Left forelimb (tissue), 1 donor: ENCODE results near the gene TSPAN4.

Source experiments
- DNase-seq: peaks from one replicate; pipeline ENCODE4 v3.0.0-alpha.2; 2018; ENCODE audit warnings: low spot score

Gene TSPAN4

GRCh38 chr11:889257-889656 is 46.6 kb downstream of the TSPAN4 start:
- DNase-seq, result no peak

DNA sequence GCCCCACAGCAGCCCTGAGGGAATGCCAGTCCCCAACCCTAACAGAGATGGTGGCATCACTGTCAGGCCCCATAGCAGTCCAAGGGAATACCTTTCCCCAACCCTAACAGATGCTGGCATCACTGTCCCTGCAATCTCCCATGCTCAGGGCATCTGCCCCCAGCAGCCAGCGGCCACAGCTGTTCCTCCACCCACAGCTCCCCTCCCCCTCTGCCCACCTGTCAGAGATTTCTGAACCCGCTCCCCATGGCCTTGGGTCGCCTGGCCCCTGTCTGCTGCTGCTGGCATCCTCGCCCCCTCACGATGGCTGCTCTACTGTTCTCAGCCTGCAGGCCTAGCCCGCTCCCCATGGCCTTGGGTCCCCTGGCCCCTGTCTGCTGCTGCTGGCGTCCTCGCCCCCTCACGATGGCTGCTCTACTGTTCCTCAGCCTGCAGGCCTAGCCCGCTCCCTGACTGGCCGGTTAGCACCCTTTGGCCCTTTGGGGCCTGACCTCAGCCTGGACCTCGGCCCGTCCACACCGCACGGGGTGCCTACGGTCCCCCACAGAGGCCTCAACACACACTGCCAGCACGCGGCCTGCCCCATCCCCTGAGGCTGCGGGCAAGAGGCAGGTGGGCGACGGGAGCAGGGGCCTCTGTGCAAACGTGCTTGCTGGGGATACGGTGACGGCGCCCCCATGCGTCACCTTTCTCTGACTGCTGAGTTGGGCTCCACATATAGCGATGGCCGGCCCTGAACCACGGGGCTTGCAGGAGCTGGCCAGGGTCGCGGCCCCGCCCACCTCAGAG is 47.2 kb downstream of the TSPAN4 start:
- no peak for DNase-seq

DNA sequence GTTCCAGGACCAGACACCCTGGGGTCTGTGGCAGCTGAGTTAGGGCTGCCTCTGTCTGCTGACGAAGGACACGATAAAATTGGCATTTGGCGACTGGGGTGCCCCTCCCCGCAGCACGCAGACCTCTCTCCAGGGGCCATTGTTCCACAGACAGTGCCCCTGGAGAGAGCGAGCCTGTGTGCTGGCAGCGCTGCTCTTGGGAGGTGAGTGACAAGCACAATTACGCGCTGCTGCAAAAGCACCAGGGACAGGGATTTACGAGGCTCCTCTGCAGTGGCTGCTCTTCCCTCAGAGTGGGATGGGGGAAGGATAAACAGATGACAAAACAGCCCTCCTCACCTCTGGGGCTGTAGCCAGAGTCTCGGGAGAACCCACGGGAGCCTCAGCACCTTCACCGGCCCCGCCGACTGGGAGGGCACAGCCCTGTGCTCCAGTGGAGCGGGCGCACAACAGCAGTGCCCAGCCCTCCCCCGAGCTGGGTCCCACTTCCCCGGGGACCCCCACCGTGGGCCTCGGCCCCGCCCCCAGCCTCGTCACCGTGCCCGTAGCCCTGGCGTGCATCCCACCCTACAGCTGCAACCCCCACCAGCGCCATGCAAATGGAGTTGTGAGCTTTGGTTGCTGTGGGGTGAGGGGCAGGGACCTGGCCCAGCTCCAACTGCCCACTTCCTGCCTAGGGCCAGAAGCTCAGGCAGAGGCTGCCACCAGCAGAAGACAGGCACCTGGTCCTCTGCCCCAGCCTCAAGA is 48.3 kb downstream of the TSPAN4 start:
- DNase-seq, result no peak

DNA sequence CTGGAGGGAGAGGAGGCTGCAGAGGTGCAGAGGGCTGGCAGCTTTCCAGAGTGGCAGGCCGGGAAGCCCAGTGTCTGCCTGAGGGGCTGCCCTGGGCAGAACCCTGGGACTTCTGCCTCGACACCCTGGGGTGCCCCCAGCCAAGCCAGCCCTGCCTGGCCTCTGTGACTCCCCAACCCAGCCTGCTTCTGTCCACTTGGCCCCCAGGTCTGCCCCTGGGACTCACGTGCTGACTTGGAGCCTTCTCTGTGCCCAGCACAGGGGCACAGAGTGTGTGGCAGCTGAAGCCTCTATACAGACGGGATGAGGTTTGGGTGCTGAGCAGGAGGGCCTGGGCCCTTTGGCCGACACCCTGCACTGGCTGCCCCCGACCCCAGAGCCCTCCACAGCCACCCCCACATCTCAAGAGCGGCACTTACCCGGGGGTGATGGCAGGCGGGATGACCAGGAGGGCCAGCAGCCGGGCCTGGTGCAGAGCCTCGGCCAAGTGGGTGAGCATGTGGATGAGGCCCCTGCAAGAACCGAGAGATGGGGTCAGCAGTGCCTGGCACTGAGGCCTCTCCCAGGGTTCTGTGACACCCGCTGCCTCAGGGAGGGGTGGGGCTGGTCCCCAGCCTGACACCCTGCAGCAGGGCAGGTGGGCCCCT is 50.5 kb downstream of the TSPAN4 start:
- no peak for DNase-seq

DNA sequence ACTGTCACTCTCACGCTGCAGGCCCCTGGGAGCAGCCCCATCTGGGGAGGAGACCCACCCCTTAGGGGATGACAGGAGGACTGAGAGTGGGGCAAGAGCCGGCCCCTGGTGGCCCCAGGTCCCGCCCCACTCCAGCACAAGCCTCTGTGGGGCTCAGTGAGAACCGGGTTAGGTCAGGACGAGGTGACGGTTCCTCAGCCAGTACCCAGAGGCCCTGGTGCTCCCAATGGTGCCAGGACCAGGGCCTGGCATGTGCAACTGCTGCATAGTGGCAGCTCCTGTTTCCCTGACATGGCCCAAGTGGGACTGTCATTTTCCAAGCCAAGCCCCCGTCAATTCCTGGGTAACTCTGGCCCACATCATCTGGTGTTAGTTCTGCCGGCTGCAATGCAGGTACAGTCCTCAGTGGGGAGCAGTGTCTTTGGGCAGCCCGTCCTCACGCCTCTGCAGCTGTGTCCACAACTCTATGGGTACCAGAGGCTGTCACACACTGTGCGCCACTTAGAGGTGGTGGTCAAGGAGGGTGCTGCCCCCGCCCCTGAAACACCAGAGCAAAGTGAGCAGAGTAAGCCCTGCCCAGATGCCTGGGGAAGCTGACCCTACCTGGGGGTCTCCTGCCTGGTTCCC is 52.0 kb downstream of the TSPAN4 start:
- DNase-seq, result no peak

GRCh38 chr11:895331-896110 is 52.9 kb downstream of the TSPAN4 start:
- DNase-seq, result no peak

DNA sequence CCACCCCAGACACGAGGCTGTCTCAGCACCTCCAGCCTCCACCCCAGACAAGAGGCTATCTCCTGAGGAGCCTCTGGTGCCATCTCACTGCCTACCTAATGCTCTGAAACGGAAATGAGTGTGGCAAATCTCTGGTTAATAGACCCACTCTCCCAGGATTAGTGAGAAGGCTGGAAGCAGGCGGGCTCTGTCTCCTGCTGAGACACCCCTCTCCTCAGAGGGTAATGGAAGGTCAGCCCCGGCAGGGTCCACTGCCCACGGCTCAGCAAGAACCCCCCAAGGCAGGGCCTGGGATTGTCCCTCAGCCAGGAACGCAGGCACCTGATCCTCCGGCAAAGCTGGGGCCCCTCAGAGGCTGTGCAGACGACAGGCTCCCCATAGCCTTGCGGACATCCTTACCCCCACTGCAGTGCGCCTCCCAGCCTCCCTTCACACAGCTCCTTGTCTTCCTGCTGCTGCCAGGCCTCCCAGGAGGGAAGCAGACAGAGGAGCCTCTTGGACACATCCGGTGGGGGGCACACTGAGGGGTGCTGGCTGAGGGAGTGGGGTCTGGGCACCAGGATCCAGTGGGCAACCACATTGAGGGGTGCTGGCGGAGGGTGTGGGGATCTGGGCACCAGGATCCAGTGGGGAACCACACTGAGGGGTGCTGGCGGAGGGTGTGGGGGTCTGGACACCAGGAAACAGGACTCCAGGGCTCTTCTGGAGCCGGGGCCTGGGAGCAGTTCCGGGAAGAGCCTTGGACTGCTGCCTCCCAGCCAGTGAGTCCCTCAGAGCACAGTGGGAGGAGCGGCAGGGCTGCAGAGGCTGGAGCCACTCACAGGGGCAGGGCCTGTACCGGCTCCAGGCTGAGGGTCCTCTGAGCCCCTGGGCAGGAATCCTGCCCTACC is 54.8 kb downstream of the TSPAN4 start:
- no peak for DNase-seq

DNA sequence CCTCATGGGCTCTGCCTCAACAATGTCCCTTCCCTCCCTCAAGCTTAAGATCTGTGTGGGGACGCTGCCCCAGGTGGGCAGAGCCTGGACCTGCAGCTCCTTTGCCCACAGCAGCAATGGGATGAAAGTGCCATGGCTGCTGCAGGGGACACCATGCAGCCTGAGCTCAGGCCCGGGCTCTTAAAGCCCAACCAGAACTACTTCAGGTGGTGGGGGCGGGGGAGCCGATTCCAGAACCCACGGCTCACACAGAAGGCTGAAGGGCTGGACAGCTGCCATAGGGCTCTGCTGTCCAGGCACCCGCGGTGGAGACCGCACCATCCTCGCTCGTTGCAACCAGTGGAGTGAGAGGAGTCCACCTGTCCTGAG is 55.5 kb downstream of the TSPAN4 start:
- no peak for DNase-seq

DNA sequence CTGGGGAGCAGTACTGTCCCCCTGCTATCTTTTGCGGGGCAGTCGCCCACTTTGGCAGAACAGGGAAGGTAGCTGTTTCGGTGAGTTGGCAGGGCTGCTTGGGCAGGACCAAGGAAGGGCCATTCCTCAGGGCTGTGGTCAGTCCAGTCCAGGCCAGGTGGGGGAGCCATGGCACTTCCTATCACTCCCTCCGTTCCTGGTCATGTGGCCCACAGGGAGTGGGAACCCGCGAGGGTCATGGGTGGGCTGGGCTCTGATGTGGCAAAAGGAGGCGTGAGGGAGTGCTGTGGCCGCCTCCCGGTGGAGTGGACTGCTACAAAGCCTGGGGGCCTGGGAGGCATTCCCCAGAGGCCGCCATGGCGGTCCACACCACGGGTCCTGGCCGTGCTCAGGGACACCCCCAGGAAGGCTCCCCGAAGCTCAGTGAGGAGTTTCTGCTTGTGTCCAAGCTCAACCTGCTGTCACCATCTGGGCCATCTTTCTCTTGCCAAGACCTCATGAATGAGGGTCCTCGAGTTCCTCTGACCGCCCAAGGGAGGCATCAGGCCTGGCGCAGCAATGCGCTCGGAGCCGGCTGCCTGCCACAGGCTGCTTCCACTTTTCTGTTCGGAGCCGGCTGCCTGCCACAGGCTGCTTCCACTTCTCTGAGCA is 56.0 kb downstream of the TSPAN4 start:
- DNase-seq, result no peak

- no peak for DNase-seq
These were observed 57.1 kb downstream of the TSPAN4 start for GRCh38 chr11:899724-900123.

DNA sequence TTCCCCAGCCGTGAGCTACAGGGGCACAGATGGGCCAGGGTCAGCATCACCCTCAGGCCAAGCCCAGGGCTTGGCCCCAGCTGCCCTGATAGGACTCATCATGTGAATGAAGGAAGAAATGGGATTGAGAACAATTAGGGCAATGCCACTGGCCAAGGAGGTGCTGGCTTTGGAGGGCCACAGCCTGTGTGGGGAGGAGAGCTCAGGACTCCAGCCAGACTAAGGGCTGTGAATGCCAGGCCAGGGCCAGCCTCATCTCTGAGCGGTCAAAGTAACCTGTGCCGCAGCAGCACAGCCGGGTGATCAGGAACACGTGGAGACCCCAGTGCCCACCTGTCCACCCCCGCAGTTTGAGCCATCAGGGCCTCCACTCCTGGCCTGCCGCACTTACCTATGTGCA is 57.9 kb downstream of the TSPAN4 start:
- DNase-seq, result no peak

- no peak for DNase-seq
These were observed 58.9 kb downstream of the TSPAN4 start for GRCh38 chr11:901452-902061.

DNA sequence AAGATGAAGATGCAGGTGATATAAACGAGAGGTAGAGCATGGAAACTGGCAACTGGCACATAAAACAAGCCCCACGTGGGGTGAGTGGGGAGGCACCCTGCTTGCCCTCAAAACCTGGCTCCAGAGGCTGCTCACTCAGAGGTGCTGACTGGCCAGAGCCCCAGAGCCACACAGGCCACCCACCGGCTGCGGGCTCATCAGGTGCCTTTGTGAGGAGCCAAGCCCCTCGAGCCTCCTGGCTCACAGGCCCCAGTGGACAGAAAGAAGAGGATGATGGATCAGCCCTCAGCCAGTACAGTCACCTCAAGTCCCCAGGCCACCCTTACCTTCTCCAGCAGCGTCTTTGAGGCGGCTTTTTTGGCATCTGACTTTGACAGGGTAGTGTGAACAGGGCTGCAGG is 61.7 kb downstream of the TSPAN4 start:
- no peak for DNase-seq

DNA sequence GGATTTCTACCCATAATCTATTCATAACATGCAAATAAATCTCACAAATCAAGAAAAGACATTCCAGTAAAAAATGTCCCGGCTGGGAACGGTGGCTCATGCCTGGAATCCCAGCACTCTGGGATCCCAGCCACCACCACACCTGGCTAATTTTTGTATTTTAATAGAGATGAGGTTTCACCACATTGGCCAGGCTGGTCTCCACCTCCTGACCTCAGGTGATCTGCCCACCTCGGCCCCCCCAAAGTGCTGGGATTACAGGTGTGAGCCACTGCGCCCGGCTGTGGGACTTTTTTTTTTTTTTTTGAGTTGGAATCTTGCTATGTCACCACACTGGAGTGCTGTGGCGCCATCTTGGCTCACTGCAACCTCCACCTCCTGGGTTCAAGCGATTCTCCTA is 63.3 kb downstream of the TSPAN4 start:
- no peak for DNase-seq

GRCh38 chr11:907668-908067 is 65.0 kb downstream of the TSPAN4 start:
- DNase-seq, result no peak

- DNase-seq, result no peak
These were observed 65.6 kb downstream of the TSPAN4 start for GRCh38 chr11:908273-908672.

DNA sequence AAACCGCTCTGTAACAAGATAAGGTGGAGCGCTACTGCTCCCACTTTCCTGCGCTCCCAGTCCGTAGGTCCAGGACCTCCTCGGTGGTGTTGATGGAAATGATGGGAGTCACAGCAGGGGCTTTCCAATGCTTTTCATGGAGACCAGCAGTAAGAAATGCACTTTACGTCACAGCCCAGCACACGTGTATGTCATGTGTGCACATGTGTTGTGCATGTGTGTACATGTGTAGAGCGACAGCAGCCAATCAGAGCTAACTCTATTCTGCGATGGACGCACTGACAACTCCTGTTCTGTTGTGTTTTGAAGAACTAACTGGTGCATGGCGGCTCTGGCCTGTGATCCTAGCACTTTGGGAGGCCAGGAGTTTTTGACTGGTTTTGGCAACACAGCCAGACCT is 66.8 kb downstream of the TSPAN4 start:
- DNase-seq, result no peak

DNA sequence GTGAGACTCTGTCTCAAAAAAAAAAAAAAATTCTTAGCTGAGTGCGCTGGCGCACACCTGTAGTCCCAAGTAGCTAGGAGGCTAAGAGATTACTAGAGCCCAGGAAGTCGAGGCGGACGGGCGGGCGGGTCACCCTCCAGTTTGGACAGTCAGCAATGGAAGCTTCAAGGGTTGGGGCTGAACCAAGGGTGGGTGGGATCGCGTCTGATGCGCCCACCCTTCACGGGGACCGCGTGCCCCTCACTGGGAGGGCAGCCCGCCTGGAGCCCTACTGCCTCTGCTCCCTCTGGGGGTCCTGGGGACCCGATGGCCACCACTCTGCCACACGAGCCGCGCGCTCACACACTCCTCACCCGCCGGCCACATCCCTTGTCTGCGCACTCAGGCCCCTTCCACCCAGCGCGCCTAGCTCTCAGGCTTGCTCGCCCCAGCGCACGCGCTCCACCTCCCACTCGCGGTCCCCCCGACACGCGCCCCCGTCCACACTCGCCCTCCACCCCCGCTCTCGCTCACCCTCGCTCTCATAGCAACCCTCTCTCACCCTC is 67.5 kb downstream of the TSPAN4 start:
- no peak for DNase-seq

GRCh38 chr11:910589-911030 is 68.0 kb downstream of the TSPAN4 start, which contains the start of gene CHID1:
Gene CHID1, minus strand, starts transcription at chr11:910810. Its CDS starts 5,994 bp downstream, at chr11:904816.
- peak; percentile 95 for DNase-seq
